Heart left ventricle (tissue), 16 donors: Measurements from ENCODE around the gene PCGF1. TPM values are rescaled to one million over a fixed set of nuclear protein-coding genes. Genes with fewer than 3 reads are reported as not detected.
A peak's percentile ranks its signal among the peaks of the same experiment; 100 is the strongest.

Experiments used
- ATAC-seq, 4 donors: fragments of 200-7000 bp; cut with Tn5 transposase; one replicate each; pipeline ENCODE4 v1.9.1; 2020 to 2022; ENCODE audit warnings: moderate library complexity in 4 of 4, mild to moderate bottlenecking in 3 of 4, moderate number of reproducible peaks in 1 of 4
- DNase-seq, 5 donors: peaks; one replicate each; pipeline ENCODE4 v3.0.0-alpha.2; 2020
- H3K27ac ChIP-seq, 12 donors: fragments of 200-600 bp; sonication (generic) in 4 of 12; one replicate each; pipeline versions ENCODE4 v1.5.0 to v1.8.0; 2016 to 2022; ENCODE audit warnings: mild to moderate bottlenecking in 2 of 12
- H3K27me3 ChIP-seq, 9 donors: fragments of 200-600 bp; sonication (generic) in 2 of 9; one replicate each; pipeline versions ENCODE4 v1.5.1 to v1.8.0; 2016 to 2022; ENCODE audit warnings: mild to moderate bottlenecking in 3 of 9
- H3K36me3 ChIP-seq, 9 donors: fragments of 200-600 bp; sonication (generic) in 2 of 9; one replicate each; pipeline versions ENCODE4 v1.5.0 to v1.8.0; 2018 to 2022; ENCODE audit warnings: mild to moderate bottlenecking in 2 of 9
- H3K4me1 ChIP-seq, 12 donors: fragments of 200-600 bp; sonication (generic) in 4 of 12; one replicate each; pipeline versions ENCODE4 v1.5.0 to v1.8.0; 2016 to 2022; ENCODE audit warnings: mild to moderate bottlenecking in 3 of 12
- H3K4me3 ChIP-seq, 12 donors: fragments of 200-600 bp; sonication (generic) in 4 of 12; one replicate each; pipeline versions ENCODE4 v1.5.0 to v1.8.0; 2017 to 2022; ENCODE audit warnings: mild to moderate bottlenecking in 9 of 12, moderate library complexity in 4 of 12
- H3K9me3 ChIP-seq, 12 donors: fragments of 200-600 bp; sonication (generic) in 4 of 12; one replicate each; pipeline versions ENCODE4 v1.5.0 to v1.8.0; 2016 to 2022; ENCODE audit warnings: mild to moderate bottlenecking in 1 of 12
- POLR2A ChIP-seq, 2 donors: fragments of 450-650 bp; IDR thresholded peaks; one replicate each; pipeline ENCODE4 v1.6.1; 2017; ENCODE audit warnings: antibody characterized with exemption in 2 of 2, mild to moderate bottlenecking in 2 of 2, moderate library complexity in 2 of 2
- WGBS, 4 donors: extraction: QIAGEN DNeasy Blood & Tissue Kit in 2 of 4; methylation state at CpG; one replicate each; pipeline versions ENCODE4 v1.1.5 to v1.1.7; 2013 to 2018; 5-methylcytosine and 5-hydroxymethylcytosine counted together
- intact Hi-C, 10 donors: fragments of 100-400 bp; cut with DNase I; formaldehyde crosslinking; loops; one replicate each; pipeline versions ENCODE4 v1.11.1 to v1.14.2; 2022
- polyA plus RNA-seq, 2 donors: library from polyadenylated mRNA; stranded (reverse); fragments of 200-250 nt; gene quantifications; one replicate each; pipeline ENCODE4 v1.2.3, GENCODE V29; 2013
- total RNA-seq, 9 donors: library from RNA; depleted of rRNA in 2 of 9; stranded (reverse); fragments of >200 nt in 2 of 9; fragmentation: NEBNext Ultra II Directional in 3 of 9; extraction: Animal tissue kit (Norgen Biotek cat#: 25700) in 3 of 9; gene quantifications; one replicate each; pipeline versions ENCODE4 v1.1.0 to v1.2.4, GENCODE V29; 2016 to 2023
- TF ChIP-seq, protein P1 (sequence below), 12 donors: fragments of 200-600 bp; sonication (generic) in 4 of 12; IDR thresholded peaks; one replicate each; pipeline versions ENCODE4 v1.5.0 to v1.8.0; 2018 to 2022; ENCODE audit warnings: antibody characterized with exemption in 12 of 12, mild to moderate bottlenecking in 5 of 12
- donor health status: ischemic (EF 13 %, LVEDD 7.1; RV severe dilation, severe dysfunction).
- donor health status: healthy with polysubstance abuse.
- donor health status: DM: no; HTN: yes; CAD: no.
- donor health status: DM: no; HTN: no; CAD: no.
- donor health status: ischemic (EF 25% LVEDD 6.9; RV normal size, moderate dysfunction).
- donor health status: ischemic (EF 25% LVEDD 5.7; RV mildly dilated, moderate dysfunction).
- donor health status: healthy.
- donor health status: DM: yes; HTN: yes; CAD: no.
- donor health status: ischemic (EF 35%, LVEDD 5.7; RV mildly dilated, moderate dysfunction).
- donor health status: nonischemic (EF 11% LVEDD 7.7; RV severe dilation, severe dysfunction).
- donor health status: DM: yes; HTN: yes; CAD: no.
- donor health status: PGD.
- donor health status: ischemic (EF 29% LVEDD 5.4; RV normal size, mild dysfunction).
- donor health status: nonischemic (EF 23%, LVEDD 6.1; RV moderate dilation, normal function).

Gene PCGF1
- total and polyA plus RNA-seq, 11 donors: 10.6 to 24.9 (median 19.2) TPM

DNA sequence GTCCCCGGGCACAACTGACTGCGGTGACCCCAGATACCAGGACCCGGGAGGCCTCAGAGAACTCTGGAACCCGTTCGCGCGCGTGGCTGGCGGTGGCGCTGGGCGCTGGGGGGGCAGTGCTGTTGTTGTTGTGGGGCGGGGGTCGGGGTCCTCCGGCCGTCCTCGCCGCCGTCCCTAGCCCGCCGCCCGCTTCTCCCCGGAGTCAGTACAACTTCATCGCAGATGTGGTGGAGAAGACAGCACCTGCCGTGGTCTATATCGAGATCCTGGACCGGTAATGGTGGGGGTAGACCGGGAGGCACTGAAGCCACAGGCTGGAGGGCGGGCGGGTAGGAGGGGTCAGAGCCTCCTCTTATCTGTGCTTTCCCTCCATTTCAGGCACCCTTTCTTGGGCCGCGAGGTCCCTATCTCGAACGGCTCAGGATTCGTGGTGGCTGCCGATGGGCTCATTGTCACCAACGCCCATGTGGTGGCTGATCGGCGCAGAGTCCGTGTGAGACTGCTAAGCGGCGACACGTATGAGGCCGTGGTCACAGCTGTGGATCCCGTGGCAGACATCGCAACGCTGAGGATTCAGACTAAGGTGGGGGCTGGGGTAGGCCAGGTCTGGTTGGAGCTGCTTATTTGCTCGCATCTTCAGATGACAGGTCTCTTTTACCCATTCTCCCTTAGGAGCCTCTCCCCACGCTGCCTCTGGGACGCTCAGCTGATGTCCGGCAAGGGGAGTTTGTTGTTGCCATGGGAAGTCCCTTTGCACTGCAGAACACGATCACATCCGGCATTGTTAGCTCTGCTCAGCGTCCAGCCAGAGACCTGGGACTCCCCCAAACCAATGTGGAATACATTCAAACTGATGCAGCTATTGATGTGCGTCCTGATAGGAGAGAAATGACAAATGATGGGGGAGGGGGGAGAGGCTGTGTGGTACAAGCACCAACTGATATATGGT lies 23.0 kb upstream of the PCGF1 start:
- H3K4me1 ChIP-seq: peaks cover 5 to 36% (median 26%) of the 10 kb centered on the region in 12 donors
- ATAC-seq (peak in 3 of 4 donors; percentile 4 to 35 (median 14)), DNase-seq (peak in 4 of 5 donors; percentile 36 to 74 (median 54))
- intact Hi-C loops: loop anchor here in 7 of 10 donors (2.0 to 10.0 kb wide), 6 partner anchors 16 to 57 kb away; partner anchors contain the start of genes CCDC142 (in 2 of the 7) and TTC31 (in 2 of the 7)
- WGBS, 4 donors: 2 to 4% (median 3%) methylated on average over 23 to 54 of the region's 54 CpGs
- peak overlapping the region; percentile 11 to 95 (median 90) for H3K27ac ChIP-seq
- H3K36me3 ChIP-seq: peaks cover 0 to 63% (median 51%) of the 10 kb centered on the region in 9 donors
- no peaks in the 10 kb centered on the region for H3K27me3 ChIP-seq
- H3K4me3 ChIP-seq: peak overlapping the region; percentile 66 to 99 (median 84)
- no peaks in the 10 kb centered on the region for H3K9me3 ChIP-seq
- TF ChIP-seq, protein P1, sequence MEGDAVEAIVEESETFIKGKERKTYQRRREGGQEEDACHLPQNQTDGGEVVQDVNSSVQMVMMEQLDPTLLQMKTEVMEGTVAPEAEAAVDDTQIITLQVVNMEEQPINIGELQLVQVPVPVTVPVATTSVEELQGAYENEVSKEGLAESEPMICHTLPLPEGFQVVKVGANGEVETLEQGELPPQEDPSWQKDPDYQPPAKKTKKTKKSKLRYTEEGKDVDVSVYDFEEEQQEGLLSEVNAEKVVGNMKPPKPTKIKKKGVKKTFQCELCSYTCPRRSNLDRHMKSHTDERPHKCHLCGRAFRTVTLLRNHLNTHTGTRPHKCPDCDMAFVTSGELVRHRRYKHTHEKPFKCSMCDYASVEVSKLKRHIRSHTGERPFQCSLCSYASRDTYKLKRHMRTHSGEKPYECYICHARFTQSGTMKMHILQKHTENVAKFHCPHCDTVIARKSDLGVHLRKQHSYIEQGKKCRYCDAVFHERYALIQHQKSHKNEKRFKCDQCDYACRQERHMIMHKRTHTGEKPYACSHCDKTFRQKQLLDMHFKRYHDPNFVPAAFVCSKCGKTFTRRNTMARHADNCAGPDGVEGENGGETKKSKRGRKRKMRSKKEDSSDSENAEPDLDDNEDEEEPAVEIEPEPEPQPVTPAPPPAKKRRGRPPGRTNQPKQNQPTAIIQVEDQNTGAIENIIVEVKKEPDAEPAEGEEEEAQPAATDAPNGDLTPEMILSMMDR (IDR thresholded peaks at IDR 0.05): no peak
- TF ChIP-seq POLR2A (IDR thresholded peaks at IDR 0.05): no peak

DNA sequence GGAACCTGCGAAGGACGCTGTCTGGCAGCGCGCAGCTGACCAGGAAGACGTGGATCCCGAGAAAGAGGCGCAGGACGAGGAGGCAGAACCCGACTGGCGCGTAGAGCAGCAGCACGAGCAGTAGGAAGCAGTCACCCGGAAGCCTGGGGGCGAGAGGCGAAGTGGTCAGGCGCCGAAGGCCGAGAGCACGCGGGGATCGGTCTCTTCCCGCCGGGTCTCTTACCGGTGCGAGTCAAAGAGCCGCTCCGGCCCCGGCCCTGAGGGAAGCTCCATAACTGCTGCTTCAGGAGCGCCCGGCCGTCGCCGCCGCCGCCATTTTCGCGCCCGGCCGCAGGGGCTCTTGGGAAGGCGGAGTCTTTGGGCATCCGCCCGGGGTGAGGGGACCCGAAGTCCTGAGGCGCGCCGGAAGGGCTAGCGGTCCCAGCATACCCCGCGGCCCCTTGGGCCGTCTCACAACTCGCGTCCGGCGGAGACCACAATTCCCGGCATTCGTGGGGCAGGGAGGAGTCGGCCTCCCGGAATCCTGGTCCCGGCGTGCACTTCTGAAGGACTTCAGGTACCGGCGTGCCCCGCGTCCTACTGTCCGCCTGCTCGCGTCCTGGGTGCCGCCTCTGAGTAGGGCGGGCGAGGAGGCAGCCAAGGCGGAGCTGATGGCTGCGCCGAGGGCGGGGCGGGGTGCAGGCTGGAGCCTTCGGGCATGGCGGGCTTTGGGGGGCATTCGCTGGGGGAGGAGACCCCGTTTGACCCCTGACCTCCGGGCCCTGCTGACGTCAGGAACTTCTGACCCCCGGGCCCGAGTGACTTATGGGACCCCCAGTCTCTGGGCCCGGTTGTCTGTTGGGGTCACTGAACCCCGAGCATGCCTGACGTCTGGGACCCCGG lies 22.1 kb upstream of the PCGF1 start, which contains the start of the genes AUP1 and HTRA2:
Gene AUP1, minus strand, starts transcription at position 350 of the 882 bp plus-strand sequence. Its CDS starts 77 bp downstream, at position 273.
Gene HTRA2, plus strand, starts transcription at position 577 of the 882 bp plus-strand sequence. Its CDS starts 74 bp downstream, at position 651.
- no peaks in the 10 kb centered on the region for H3K9me3 ChIP-seq

DNA sequence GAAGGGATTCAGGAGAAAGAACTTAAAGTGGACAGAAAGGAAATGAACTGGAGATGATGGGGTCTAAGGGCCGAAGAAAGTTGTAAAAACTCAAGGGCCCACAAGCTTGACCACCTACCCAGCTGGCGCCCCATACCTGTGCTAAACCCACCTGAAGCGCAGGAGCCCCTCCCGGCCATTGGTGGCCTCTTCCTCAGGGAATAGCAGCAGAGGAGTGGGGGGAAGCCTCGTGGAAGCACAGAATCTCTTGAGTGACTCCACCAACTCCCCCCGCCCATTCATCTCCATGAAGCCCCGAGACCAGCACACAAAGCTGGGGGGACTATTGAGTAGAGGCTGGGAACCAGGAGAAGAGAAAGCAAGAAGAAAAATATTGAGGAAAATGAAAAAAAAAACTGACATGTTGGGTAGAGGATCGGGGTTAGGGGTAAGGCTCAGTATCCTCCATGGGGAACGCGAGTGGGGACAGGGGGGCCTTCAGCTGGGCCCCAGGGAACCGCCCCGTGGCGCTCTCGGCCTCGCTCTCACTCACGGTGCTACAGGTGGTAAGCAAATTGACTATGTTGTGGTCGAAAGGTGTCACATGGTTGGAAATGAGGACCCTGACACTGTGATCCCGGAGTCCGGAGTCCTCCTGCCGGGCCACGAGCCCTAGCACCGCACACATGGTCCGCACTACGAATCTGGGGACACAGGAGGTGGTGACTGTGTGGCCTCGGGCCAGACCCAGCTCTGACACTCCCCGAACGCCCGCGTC lies 21.3 kb upstream of the PCGF1 start:
- intact Hi-C loops: loop anchor here in 5 of 10 donors (1.0 to 5.0 kb wide), 6 partner anchors 21 to 45 kb away; partner anchors contain the start of genes TTC31 (in 3 of the 5), PCGF1 (in 2 of the 5) and DOK1 (in 1 of the 5)

More for the DNA sequence above, 22.1 kb upstream of the PCGF1 start, which contains the start of the genes AUP1 and HTRA2:
- Histone ChIP-seq H3K27ac (peak within 1 kb of the TSS; percentile 78 to 95 (median 90)), H3K36me3 (peaks cover 0 to 61% (median 51%) of the 10 kb centered on the region in 9 donors), H3K4me3 (peak within 1 kb of the TSS; percentile 66 to 99 (median 84)), H3K27me3 (no peaks in the 10 kb centered on the region), H3K4me1 (peaks cover 5 to 36% (median 26%) of the 10 kb centered on the region in 12 donors)
- WGBS, 4 donors: 0 to 1% (median 0%) methylated on average over 57 to 87 of the region's 87 CpGs
- DNase-seq (peak; percentile 99), ATAC-seq (peak; percentile 96 to 98 (median 96))
- TF ChIP-seq POLR2A (IDR thresholded peaks at IDR 0.05): peak in 1 of 2 donors; percentile 78
- TF ChIP-seq, protein P1 (IDR thresholded peaks at IDR 0.05): no peak
- intact Hi-C loops: loop anchor here in 8 of 10 donors (1.0 to 10.0 kb wide), 12 partner anchors 17 to 58 kb away; partner anchors contain the start of genes TTC31 (in 5 of the 8), CCDC142 (in 2 of the 8), PCGF1 (in 2 of the 8) and DOK1 (in 1 of the 8)

More for the DNA sequence above, 21.3 kb upstream of the PCGF1 start:
- Histone ChIP-seq H3K9me3 (no peaks in the 10 kb centered on the region), H3K4me1 (peaks cover 5 to 36% (median 26%) of the 10 kb centered on the region in 12 donors), H3K27me3 (no peaks in the 10 kb centered on the region), H3K27ac (peak overlapping the region; percentile 78 to 95 (median 90)), H3K36me3 (peaks cover 0 to 56% (median 50%) of the 10 kb centered on the region in 9 donors), H3K4me3 (peak overlapping the region; percentile 66 to 99 (median 84))
- ATAC-seq (peak in 3 of 4 donors; percentile 1 to 6 (median 1)), DNase-seq (peak in 1 of 5 donors; percentile 73)
- 16 to 23% (median 18%) methylated on average over 20 to 29 of the region's 29 CpGs for WGBS, 4 donors
- TF ChIP-seq, protein P1 (IDR thresholded peaks at IDR 0.05): no peak
- TF ChIP-seq POLR2A (IDR thresholded peaks at IDR 0.05): no peak
